SK-N-MC (cell line): ENCODE data around the gene SEMA3C.

ENCODE experiments used
- EZH2 ChIP-seq: fragments of 200-600 bp; sonication (generic); IDR thresholded peaks from one replicate; pipeline ENCODE4 v1.6.1; 2017; ENCODE audit warnings: antibody characterized with exemption
- FOXP2 ChIP-seq: optimal IDR thresholded peaks from 2 replicates; pipeline ENCODE3; 2011; ENCODE audit warnings: mild to moderate bottlenecking, moderate library complexity; ENCODE audit not compliant: insufficient read depth; ENCODE audit errors: extremely low read length, control extremely low read depth
- POLR2AphosphoS5 ChIP-seq: IDR thresholded peaks from 2 replicates; pipeline ENCODE4 v1.6.1; 2012; ENCODE audit warnings: mild to moderate bottlenecking, low read depth, low read length, borderline replicate concordance

DNA sequence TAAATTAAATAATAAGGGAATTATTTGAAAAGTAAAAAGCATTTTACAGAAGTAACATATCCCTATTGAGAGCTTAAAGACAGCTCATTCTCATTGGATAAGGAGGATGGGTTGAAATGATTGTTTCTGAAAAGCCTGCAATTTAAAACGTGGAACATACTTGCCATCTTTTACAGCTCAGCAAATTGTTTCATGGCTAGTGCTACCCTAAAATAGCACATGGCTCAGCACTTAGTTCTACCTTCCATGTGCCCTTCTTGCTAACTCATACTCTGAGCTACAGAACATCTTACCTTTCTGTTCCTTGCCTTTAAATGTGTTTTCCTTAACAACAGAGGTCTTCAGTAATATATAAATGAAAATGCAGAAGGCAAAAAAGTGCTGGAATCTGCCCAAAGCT is 8.6 kb downstream of the SEMA3C start:
- TF ChIP-seq POLR2AphosphoS5 (no peak), EZH2 (no peak), FOXP2 (no peak)
